Natural killer cell (primary cell): Measurements from ENCODE around the gene GSAP. TPM values are rescaled to one million over a fixed set of nuclear protein-coding genes. Genes with fewer than 3 reads are reported as not detected.

Experiments used
- ATAC-seq, 3 donors: fragments of 150-1000 bp in 2 of 3; fragments of 200-7000 bp in 1 of 3; cut with Tn5 transposase; 1 replicate in 1 of 3; 2 replicates in 2 of 3; pipeline ENCODE4 v1.10.0; 2021; ENCODE audit warnings: mild to moderate bottlenecking in 2 of 3, moderate library complexity in 2 of 3
- DNase-seq, 2 donors: peaks; one replicate each; pipeline versions ENCODE4 v3.0.0 to v3.0.0-alpha.2; 2013 to 2021; ENCODE audit warnings: mixed read lengths in 1 of 2
- H3K27ac ChIP-seq: one replicate; pipeline ENCODE4 v1.5.1; 2013; ENCODE audit warnings: mild to moderate bottlenecking, low read length
- H3K27me3 ChIP-seq: one replicate; pipeline ENCODE4 v1.6.1; 2013; ENCODE audit warnings: low read length; ENCODE audit not compliant: control insufficient read depth, insufficient read depth
- H3K36me3 ChIP-seq: one replicate; pipeline ENCODE4 v1.6.1; 2013; ENCODE audit warnings: low read length; ENCODE audit not compliant: control insufficient read depth, insufficient read depth
- H3K4me1 ChIP-seq: one replicate; pipeline ENCODE4 v1.6.1; 2013; ENCODE audit warnings: low read length; ENCODE audit not compliant: control insufficient read depth, insufficient read depth
- H3K4me3 ChIP-seq: one replicate; pipeline ENCODE4 v1.5.1; 2013; ENCODE audit warnings: low read length
- H3K9me3 ChIP-seq: one replicate; pipeline ENCODE4 v1.6.1; 2013; ENCODE audit warnings: low read length; ENCODE audit not compliant: control insufficient read depth, insufficient read depth
- H3K27ac Mint-ChIP-seq, 2 donors: one replicate each; pipeline ENCODE4 v1.8.0; 2022; ENCODE audit warnings: mild to moderate bottlenecking in 2 of 2, mixed read lengths in 2 of 2, moderate library complexity in 1 of 2
- H3K27me3 Mint-ChIP-seq, 2 donors: one replicate each; pipeline ENCODE4 v1.8.0; 2022; ENCODE audit warnings: low read depth in 2 of 2, mixed read lengths in 2 of 2
- H3K36me3 Mint-ChIP-seq: one replicate; pipeline ENCODE4 v1.8.0; 2022; ENCODE audit warnings: mixed read lengths
- H3K4me1 Mint-ChIP-seq, 2 donors: one replicate each; pipeline ENCODE4 v1.8.0; 2022; ENCODE audit warnings: mixed read lengths in 2 of 2
- H3K4me3 Mint-ChIP-seq: one replicate; pipeline ENCODE4 v1.8.0; 2022; ENCODE audit warnings: mild to moderate bottlenecking, moderate library complexity, mixed read lengths
- H3K9me3 Mint-ChIP-seq, 2 donors: one replicate each; pipeline ENCODE4 v1.8.0; 2022; ENCODE audit warnings: mixed read lengths in 2 of 2
- WGBS: methylation state at CpG from one replicate; pipeline ENCODE4 v1.1.7; 2013; ENCODE audit warnings: missing lambda C conversion rate; ENCODE audit not compliant: insufficient coverage; 5-methylcytosine and 5-hydroxymethylcytosine counted together
- intact Hi-C: fragments of 100-400 bp; cut with micrococcal nuclease; formaldehyde crosslinking; loops from one replicate; pipeline ENCODE4 v1.14.2; 2022
- total RNA-seq, 4 donors: library from RNA; stranded (reverse); fragments of 120-200 nt in 1 of 4; gene quantifications; one replicate each; pipeline versions ENCODE4 v1.2.3 to v1.2.4, GENCODE V29; 2013 to 2022
- TF ChIP-seq, protein P1 (sequence below): fragments of 200-600 bp; IDR thresholded peaks from one replicate; pipeline ENCODE4 v1.8.0; 2022; ENCODE audit warnings: antibody characterized with exemption

The GSAP gene
- total RNA-seq, 3 donors from 2014 or later (not counting 1 experiment from before 2014, with no cell fraction given) = 202 to 302 (median 301) TPM

DNA sequence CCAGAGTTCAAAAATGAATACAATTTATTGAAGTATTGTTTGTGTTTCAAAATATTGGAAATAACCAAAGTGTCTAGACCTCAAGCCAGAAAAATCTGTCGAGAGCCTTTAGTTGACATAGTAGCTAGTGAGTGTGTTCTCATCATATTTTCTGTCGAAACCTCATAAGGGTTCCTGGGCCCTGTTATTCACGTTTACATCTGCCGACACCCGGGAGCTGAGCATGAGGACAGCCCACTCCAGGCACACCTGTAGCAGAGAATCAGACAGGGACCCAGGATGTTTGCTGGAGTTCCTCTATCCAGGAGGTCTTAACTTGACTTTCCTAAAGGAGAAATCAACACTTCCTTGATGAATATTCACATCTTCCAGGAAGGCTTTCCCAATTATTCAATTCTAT is 144.4 kb downstream of the GSAP start:
- H3K27me3 ChIP-seq = no peaks in the 10 kb centered on the region
- H3K4me3 ChIP-seq = no peak overlapping the region
- Mint-ChIP-seq H3K4me1 (peaks cover 20 to 22% of the 10 kb centered on the region in 2 donors), H3K9me3 (no peaks in the 10 kb centered on the region), H3K27ac (no peak overlapping the region), H3K27me3 (no peaks in the 10 kb centered on the region), H3K4me3 (no peak overlapping the region), H3K36me3 (no peaks in the 10 kb centered on the region)
- DNase-seq = no peak
- WGBS = over 99% methylated on average over 5 of the region's 5 CpGs
- TF ChIP-seq, protein P1, sequence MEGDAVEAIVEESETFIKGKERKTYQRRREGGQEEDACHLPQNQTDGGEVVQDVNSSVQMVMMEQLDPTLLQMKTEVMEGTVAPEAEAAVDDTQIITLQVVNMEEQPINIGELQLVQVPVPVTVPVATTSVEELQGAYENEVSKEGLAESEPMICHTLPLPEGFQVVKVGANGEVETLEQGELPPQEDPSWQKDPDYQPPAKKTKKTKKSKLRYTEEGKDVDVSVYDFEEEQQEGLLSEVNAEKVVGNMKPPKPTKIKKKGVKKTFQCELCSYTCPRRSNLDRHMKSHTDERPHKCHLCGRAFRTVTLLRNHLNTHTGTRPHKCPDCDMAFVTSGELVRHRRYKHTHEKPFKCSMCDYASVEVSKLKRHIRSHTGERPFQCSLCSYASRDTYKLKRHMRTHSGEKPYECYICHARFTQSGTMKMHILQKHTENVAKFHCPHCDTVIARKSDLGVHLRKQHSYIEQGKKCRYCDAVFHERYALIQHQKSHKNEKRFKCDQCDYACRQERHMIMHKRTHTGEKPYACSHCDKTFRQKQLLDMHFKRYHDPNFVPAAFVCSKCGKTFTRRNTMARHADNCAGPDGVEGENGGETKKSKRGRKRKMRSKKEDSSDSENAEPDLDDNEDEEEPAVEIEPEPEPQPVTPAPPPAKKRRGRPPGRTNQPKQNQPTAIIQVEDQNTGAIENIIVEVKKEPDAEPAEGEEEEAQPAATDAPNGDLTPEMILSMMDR = no peak
- H3K27ac ChIP-seq = no peak overlapping the region
- no peaks in the 10 kb centered on the region for H3K9me3 ChIP-seq
- peaks cover 12% of the 10 kb centered on the region for H3K4me1 ChIP-seq
- no peaks in the 10 kb centered on the region for H3K36me3 ChIP-seq
- intact Hi-C loops = no loop called here
- no peak for ATAC-seq

GRCh38 chr7:77270094-77270480 is 146.1 kb downstream of the GSAP start:
- no peak overlapping the region for H3K27ac Mint-ChIP-seq
- no CpG with 5 or more reads among the region's 1 CpG for WGBS
- no peak overlapping the region for H3K4me3 ChIP-seq

GRCh38 chr7:77269360-77270093 is 146.6 kb downstream of the GSAP start:
- no peaks in the 10 kb centered on the region for H3K36me3 Mint-ChIP-seq
- Histone ChIP-seq H3K4me1 (no peaks in the 10 kb centered on the region), H3K4me3 (no peak overlapping the region), H3K36me3 (no peaks in the 10 kb centered on the region), H3K27ac (no peak overlapping the region), H3K9me3 (no peaks in the 10 kb centered on the region), H3K27me3 (no peaks in the 10 kb centered on the region)
- no peak overlapping the region for H3K4me3 Mint-ChIP-seq
- TF ChIP-seq, protein P1 = no peak
- intact Hi-C loops = no loop called here
- peaks cover 4 to 6% of the 10 kb centered on the region in 2 donors for H3K4me1 Mint-ChIP-seq
- H3K27me3 Mint-ChIP-seq = no peaks in the 10 kb centered on the region
- 100% methylated on average over 1 of the region's 4 CpGs for WGBS
- ATAC-seq = no peak
- H3K9me3 Mint-ChIP-seq = no peaks in the 10 kb centered on the region
- no peak overlapping the region for H3K27ac Mint-ChIP-seq
- no peak for DNase-seq

More at GRCh38 chr7:77270094-77270480, 146.1 kb downstream of the GSAP start:
- Histone ChIP-seq H3K9me3 (no peaks in the 10 kb centered on the region), H3K4me1 (no peaks in the 10 kb centered on the region), H3K27ac (no peak overlapping the region), H3K27me3 (no peaks in the 10 kb centered on the region), H3K36me3 (no peaks in the 10 kb centered on the region)
- TF ChIP-seq, protein P1 = no peak
- Mint-ChIP-seq H3K4me1 (peaks cover 5 to 8% of the 10 kb centered on the region in 2 donors), H3K9me3 (no peaks in the 10 kb centered on the region), H3K4me3 (no peak overlapping the region), H3K27me3 (no peaks in the 10 kb centered on the region), H3K36me3 (no peaks in the 10 kb centered on the region)
- intact Hi-C loops = no loop called here
- DNase-seq = no peak
- no peak for ATAC-seq
